GM23338 (cell line): ENCODE results near the gene ZNF594.
"Not testable (repeated sequence)": the region's sequence is repeated elsewhere in the genome, so short reads cannot be mapped to it uniquely, and the experiment has no call there.

Experiments
- EZH2 ChIP-seq: fragments of 200-600 bp; sonication (generic); IDR thresholded peaks from one replicate; pipeline ENCODE4 v1.8.0; 2017; ENCODE audit warnings: antibody characterized with exemption, mild to moderate bottlenecking, low read depth; ENCODE audit not compliant: unreplicated experiment
- EZH2phosphoT487 ChIP-seq: fragments of 200-600 bp; sonication (generic); IDR thresholded peaks from one replicate; pipeline ENCODE4 v1.8.1; 2018; ENCODE audit warnings: antibody characterized with exemption; ENCODE audit not compliant: unreplicated experiment

- TF ChIP-seq EZH2, EZH2phosphoT487: not testable (repeated sequence)
Observed at GRCh38 chr17:5130687-5131086, 61.0 kb downstream of the ZNF594 start.
